HT-29 (cell line): ENCODE measurements around the gene ZNRF3. TPM values are rescaled to one million over a fixed set of nuclear protein-coding genes. Genes with fewer than 3 reads are reported as not detected.
A peak's percentile ranks its signal among the peaks of the same experiment; 100 is the strongest.
"Not testable (repeated sequence)": the region's sequence is repeated elsewhere in the genome, so short reads cannot be mapped to it uniquely, and the experiment has no call there.

Experiments
- DNase-seq: peaks from one replicate; pipeline ENCODE4 v3.0.0-alpha.2; 2015; ENCODE audit warnings: low spot score
- total RNA-seq: library from RNA; depleted of rRNA; stranded (reverse); fragments of >200 nt; shearing (Covaris generic); gene quantifications from 2 replicates; pipeline ENCODE4 v1.2.3, GENCODE V29; 2014; rRNA removed

The ZNRF3 gene
- 70.2 and 81.8 TPM in 2 replicates for total RNA-seq

DNA sequence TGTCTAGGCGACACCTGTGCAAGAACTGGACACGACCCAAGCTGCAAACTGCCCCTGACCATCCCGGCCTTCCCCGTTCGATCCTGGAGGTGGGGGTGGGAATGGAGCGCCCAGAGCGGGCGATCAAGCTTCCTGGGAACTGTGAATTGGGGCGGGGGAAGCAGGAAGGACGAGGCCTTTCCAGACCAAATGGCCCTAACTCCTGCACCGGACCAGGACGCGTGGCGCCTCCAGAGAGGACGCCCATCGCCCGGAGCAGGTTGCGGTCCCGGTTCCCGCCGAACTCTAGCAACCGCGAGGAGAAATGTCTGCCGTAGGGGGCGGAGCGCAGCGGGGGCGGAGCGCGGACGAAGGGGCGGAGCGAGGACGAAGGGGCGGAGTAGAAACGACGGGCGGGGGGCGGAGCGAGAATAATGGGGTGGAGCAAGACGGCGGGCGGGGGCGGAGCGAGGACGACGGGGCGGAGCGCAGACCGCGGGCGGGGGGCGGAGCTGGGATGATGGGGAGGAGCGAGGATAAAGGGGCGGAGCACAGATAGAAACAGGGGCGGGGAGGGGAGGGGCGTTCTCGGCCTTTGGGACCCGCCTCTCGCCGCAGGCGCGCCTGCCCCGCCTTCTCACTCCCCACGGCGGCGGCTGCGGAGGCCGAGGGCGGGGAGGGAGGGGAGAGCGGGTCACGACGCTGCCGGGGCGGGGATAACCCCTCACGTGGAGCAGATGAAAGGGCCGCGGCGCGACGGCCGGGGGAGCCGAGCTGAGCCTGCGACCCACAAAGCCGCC is at the start of gene ZNRF3:
Gene ZNRF3, plus strand, starts transcription at position 695 of the 779 bp plus-strand sequence. CDS start 195 bp downstream, outside the sequence.
- peak; percentile 98 for DNase-seq

DNA sequence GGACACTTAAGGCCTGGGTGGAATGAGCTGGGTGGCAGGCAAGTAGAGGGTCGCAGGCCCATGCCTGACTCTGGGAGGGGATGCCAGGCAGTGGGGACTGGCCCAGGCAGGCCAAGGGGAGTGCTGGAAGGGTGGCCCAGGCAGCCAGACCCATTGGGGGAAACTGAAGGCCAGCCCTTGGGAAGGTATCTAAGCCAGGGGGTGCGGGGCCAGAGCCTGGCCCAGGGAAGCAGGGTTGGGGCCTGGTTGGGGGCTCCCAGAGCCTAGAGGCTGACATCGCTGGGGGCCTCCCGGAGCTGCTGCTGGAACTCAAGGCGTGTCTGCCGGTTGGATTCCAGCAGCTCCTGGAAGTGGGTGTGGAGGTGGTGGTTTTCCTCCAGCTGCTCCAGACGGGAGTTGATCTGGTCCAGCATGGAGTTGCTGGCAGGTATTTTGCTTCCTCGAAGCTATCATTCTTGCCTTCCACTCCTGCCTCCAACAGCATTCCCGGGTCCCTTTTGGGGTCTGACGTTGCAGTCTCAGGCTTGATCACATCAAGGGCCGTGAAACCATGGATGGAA is 47.7 kb upstream of the ZNRF3 start:
- no peak for DNase-seq

DNA sequence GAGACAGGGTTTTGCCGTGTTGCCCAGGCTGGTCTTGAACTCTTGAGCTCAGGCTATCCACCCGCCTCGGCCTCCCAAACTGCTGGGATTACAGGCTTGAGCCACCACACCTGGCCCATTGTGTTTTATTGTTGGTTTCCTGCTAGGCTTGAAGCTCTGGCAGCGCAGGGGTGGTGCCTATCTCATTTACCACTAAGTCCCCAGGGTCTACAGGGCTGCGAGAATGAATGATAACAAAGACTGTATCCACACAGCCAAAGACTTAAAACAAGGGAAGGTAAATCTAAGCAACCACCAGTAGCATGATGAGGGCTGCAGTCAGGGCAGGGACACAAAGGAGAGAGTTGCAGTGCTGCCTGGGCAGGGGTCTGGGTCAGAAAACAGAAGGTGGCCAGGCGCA is 45.7 kb upstream of the ZNRF3 start:
- no peak for DNase-seq

DNA sequence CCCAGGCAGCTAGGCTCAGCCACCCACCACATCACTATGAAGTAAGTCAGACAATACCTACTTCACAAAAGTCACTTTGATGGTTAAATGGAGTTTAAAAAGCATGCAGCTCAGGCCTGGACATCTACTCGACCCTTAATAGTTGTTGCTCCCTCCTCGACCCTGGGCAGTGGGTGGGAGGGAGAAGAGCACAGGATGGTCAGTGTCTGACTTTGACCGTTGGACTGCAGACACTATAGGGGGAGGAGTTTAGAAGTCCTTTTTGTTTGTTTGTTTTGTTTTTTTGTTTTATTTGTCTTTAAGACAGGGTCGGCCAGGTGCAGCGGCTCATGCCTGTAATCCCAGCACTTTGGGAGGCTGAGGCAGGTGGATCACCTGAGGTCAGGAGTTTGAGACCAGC is 44.4 kb upstream of the ZNRF3 start:
- no peak for DNase-seq

DNA sequence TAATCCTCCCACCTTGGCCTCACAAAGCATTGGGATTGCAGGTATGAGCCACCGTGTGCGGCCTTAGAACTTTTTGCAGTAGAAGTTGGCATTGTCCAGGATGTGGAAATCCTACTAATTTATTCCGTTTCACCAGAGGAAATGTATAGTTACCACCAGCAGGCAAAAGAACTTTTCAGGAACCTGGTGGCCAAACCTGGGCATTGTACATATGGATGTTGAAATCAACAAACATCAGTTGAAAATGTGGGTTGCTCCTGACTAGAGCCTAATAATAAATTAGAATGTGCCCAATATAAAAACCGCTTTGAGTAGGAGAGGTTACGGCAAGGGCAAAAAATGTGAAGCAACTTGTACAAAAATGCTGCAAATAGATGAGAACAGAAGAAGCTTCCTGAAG is 42.3 kb upstream of the ZNRF3 start:
- peak; percentile 29 for DNase-seq

DNA sequence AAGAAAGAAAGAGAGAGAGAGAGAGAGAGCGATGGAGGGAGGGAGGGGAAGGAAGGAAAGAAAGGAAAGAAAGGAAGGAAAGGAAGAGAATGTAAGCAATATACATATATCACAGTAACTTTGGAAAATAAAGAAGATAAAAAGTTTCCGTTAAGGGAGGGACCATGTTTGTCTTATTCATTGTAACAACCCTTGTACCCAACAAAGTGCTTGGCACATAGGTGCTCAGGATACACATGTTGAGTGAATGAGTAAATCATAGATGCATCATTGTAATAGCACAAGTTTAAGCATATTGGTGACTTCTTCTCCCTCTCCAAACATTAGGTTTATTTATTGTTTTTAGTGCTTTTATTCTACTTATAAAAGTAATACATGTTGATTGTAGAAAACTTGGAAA is 39.7 kb upstream of the ZNRF3 start:
- DNase-seq: no peak

DNA sequence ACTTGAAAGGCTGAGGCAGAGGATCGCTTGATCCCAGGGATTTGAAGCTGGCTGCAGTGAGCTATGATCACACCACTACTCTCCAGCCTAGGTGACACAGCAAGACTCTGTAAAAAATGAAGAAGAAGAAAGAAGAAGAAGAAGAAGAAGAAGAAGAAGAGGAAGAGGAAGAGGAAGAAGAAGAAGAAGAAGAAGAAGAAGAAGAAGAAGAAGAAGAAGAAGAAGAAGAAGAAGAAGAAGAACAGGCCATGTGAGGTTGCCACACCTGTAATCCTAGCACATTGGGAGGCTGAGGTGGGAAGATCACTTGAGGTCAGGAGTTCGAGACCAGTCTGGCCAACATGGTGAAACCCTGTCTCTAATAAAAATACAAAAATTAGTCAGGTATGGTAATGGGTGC is 39.1 kb upstream of the ZNRF3 start:
- DNase-seq: not testable (repeated sequence)

DNA sequence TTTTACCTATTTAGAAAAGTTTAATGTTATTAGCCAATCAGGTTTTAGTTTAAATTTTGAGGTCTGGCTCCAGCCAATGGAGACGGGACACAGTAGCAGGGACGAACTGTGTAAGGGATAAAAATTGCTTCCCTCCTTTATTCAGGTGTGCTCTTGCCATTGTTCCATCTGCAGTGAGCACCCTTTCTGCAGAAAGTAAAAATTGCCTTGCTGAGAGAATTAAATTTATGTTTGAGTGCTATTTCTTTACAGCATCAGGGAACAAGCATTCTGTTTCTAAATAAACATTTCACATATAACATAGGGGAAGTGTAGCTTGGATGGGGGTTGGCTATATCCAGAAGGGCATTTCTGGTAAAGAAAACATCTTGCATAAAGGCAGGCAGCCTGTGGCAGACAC is 36.4 kb upstream of the ZNRF3 start:
- no peak for DNase-seq

DNA sequence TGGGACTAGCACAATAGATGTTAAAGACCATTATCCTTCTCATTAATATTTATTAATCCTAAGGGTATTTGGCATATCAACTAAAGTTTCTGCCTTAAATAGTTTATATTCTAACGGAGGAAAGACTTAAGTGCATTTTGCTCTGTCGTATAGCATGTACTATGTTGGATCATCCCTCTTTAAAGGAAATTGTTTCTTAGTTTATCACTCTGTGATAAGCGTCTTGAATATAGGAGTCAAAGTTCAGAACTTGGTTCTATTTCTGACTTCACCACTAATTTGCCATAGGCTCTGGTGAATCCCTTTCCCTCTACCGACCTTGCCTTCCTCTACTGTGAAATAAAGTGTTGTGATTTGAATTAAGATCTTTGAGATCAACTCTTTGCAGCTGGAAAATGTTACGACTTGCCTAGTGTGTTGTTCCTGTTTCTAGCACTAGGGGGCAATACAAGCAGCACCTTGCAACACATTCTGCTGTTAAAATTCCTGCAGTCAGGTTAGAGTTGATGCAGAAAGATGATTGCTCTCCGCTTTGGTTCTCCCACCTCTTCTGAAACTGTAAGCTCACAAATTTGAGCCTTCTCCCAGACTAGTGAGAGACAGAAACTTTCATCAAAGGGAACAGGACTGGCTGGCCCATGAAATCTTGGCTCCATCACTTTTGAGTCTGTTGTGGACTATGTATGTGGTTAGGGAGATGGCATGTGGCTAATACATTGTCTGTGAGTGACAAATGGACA is 27.8 kb upstream of the ZNRF3 start:
- peak; percentile 90 for DNase-seq

DNA sequence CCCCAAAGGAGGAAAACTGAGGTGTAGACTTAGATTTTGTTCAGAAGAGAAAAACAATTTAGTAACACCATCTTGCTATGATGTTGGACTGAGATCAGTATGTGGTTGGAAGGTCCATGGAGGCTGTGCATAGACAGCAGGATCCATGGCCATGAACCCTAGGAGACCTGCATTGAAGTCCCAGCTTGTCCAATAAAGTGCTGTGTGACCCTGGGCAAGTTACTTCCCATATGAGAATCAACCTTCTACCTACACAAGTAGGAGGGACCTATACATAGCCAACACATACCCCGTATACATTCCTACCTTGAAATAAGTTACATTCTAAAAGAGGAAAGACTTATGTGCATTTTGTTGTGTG is 27.3 kb upstream of the ZNRF3 start:
- no peak for DNase-seq

DNA sequence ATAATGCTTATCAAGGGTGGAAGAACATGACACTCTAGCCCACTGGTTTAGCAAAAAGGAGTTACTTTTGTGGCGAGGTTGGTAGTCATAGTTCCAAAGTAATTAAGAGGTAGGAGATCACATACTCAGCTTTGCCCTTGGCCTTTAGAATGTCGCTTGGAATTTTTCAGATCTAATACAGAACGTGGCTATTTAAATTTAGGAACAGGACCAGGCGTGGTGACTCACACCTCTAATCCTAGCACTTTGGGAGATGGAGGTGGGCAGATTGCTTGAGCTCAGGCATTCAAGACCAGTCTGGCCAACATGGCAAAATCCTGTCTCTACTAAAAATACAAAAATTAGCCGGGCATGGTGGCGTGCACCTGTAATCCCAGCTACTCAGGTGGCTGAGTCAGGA is 26.1 kb upstream of the ZNRF3 start:
- no peak for DNase-seq

DNA sequence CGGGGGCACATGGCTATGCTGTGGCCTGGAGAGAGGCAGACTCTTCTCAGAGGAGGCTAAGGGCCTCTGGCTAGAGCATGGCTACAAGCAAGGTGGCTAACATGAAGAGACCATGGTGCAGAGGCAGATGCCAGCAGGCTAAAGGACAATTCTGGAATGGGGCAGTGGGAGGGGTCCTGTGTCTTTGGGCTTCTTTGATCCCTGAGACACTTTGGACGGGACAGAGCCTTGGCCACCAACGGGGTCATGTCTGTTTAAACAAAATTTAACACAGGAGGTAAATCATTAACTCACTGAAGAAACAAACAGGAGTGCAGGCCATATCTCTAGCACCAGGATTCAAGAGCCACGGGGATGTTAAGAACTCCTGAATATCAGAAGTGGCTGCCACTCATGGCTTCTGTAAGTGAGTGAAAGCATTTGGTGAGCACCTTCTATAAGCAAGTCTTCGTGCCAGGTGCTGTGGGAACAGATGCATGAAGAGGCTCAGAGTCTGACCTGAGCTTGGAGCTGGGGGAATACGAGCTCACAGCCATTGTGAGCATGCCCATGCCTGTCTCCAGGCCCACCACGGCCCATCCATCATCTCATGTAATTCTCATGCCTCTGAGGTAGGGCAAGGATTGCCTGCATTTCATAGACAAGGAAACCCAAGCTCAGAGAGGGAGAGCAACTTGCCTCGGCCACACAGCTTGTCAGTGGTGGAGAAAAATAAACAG is 18.3 kb upstream of the ZNRF3 start:
- DNase-seq: no peak

DNA sequence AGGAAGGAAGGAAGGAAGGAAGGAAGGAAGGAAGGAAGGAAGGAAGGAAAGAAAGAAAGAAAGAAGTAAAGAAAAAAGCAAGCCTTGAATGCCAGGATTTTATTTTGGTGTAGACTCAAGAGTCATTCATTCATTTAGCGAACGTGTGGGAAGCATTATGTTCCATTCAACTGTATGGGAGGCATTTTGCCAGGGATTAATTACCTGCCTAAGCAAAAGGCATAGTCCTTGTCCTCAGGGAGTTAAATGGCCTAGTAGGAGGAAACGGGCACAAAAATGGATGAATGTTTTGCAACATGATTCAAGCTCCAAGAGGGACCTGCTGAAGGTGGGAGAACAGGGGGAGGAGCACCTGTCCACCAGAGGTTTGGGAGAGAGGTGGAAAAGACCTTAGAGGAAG is 16.2 kb upstream of the ZNRF3 start:
- no peak for DNase-seq

DNA sequence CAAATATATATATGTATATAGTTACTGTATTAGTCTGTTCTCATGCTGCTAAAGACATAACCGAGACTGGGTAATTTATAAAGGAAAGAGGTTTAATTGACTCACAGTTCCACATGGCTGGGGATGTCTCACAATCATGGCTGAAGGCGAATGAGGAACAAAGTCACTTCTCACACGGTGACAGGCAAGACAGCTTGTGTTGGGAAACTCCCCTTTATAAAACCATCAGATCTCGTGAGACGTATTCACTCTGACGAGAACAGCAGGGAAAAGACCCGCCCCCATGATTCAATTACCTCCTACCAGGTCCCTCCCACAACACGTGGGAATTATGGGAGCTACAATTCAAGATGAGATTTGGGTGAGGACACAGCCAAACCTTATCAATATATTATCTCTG is 15.0 kb upstream of the ZNRF3 start:
- not testable (repeated sequence) for DNase-seq

DNA sequence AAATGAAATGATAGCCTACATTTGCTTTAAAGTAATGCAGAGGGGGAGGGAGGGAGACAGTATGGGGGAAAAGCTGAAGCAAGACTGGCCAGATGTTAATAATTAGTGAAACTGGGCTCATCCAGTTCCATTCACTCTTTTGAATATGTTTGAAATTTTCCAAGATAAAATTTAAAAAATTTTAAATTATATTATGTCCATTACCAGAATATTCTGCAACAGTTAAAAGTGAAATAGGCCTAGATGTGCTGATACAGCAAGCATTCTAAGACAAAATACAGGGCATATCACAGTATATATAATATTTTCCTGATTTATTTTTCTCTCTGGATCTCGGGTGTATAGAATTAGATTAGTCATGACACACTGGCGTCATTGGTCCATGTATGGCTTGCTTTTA is 13.6 kb upstream of the ZNRF3 start:
- DNase-seq: no peak

DNA sequence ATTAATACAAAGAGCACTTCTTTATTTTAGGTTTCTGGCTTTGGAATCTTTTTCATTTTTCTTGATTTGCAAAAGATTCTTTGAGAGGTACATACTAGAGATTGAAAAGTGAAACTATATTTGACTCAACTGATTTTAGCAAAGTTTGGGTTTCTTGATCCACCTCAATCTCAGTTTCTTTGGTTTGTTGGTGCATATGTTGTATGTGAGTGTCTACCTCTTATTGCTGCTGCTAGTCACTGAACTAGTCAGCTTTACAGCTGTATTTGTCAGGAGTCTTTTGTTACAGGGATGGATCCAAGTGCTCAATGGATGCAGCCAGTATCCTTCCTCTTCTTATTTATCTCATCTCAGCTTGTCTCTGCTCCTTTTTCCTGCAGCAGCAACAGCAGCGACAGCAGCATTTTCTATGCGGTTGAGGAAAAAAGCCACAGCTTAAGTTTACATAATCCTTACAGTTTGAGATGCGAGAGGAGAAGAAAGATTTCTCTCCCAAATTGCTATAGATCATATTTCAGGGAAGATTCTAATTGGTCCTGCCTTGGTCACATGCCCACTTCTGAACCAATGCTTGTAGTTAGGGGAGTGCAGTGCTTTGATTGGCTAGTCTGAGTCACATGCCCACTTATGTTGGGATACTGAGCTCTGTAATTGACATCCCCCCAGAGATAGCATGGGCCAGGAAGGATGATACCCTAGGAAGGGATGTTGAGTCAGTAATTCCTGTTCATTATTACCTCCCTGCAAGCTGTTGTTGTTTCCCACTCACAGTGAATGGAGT is 10.0 kb upstream of the ZNRF3 start:
- DNase-seq: no peak

DNA sequence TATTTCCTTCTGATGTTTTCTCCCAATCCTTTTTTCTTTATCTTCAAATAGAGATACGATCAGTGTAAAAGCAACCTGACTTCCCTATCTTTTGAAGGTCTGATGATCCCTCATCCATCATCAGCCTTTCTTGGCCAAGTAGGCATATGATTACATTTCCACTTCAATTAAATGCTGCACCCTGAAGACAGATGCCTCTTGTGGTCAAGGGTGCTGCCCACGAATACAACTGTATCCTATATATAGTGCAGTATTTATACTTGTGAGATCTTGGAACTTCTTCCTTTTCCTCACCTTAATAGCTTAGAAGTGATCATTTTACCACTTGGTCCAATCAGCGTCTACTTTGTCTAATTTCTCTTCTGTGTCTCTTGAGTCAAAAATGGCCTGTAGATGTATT is 9.3 kb upstream of the ZNRF3 start:
- no peak for DNase-seq

DNA sequence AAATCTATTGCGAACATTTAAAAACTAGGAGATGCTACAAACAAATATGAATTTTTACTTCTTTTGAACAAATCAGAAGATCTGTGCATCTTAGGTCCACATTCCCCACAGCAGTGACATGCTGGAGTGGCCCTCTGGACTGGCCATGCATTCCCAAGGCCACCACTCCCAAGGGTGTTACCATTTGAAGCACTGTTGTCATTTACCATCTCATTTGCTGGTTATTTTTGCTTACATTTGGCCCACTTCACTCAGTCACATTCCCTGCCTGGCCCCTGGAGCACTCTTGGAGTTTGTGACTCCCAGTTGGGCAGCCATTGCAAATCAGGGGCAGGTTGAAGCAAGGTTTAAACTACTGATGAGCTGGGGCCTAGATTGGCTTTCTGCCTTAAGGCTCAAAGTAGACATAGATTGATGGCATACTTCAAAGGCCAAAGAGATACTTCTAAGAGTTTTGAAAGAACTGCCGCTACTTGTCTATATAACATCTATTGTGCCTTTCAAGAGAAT is 8.5 kb upstream of the ZNRF3 start:
- no peak for DNase-seq

DNA sequence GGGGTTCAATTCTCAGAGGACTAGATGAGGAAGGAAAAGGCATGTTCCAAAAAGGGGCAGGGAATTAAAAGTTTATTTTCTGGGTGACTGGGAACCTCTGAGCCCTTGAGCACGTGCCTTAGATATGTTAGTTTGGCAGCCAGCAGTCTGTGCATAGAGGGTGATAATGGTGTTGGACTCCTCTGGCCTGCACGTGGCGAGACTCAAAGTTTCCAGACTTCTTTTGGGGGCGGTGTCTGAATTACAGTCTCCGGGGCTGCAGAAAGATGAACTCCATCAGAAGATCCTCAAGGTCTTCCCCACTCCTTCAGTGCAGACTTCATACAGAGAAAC is 861 bp upstream of the ZNRF3 start:
- DNase-seq: no peak

DNA sequence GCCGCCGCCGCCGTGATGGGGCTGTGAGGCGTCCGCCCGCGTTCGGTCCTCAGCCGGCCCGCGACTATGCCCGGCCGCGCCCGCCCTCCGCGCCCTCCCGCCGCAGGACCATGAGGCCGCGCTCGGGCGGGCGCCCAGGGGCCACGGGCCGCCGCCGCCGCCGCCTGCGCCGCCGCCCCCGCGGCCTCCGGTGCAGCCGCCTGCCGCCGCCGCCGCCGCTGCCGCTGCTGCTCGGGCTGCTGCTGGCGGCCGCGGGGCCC is 215 bp downstream of the ZNRF3 start:
- no peak for DNase-seq

DNA sequence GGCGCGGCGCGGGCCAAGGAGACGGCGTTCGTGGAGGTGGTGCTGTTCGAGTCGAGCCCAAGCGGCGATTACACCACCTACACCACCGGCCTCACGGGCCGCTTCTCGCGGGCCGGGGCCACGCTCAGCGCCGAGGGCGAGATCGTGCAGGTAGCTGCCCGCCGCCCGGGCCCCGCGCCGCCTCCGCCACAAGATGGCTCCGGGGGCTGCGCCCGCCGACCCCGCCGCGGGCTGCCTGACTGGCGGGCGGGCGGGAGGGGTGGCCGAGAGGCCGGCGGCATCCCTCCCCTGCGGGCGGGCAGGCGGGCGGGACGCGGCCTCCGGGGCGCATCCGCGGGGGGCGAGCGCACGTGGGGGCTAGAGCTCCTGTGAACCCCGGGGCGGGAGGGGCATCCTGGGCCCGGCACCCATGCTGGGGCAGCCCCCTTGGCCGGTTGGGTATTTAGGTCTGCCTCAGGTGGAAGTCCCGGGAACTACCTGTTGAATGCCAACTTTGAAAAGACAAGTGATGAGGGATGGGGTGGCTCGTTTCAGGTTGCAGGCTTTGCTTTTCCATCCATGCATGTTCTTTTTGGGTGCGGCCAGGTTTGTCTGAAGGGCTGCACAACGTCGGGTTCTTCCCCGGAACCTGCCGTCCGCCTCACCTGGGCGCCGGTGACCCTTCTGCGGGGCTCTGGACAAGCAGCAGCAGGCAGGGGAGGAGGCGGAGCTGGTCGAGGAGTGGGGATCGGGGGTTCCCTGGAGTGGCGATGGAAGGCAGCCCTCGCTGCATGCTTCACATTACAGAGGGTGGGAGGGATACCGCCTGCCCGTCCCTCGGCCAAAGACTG is 760 bp downstream of the ZNRF3 start:
- peak; percentile 53 for DNase-seq
